ENCODE measurements around the gene STIM2.

GRCh38 chr4:26839016-26839415, 21.6 kb upstream of the STIM2 start:
- TF ChIP-seq CTCF (IDR thresholded peaks at IDR 0.05 in 4 of 5, conservative IDR thresholded peaks at IDR 0.05 in 1 of 5): no peak
- TF ChIP-seq POLR2A (IDR thresholded peaks at IDR 0.05): no peak

Measured in gastrocnemius medialis (tissue), 4 donors.